Amniotic epithelial cell (primary cell): ENCODE measurements around the gene MGAT5.
A peak's percentile ranks its signal among the peaks of the same experiment; 100 is the strongest.

Source experiments
- DNase-seq: peaks from one replicate; pipeline ENCODE4 v3.0.0-alpha.2; 2010; ENCODE audit warnings: low read depth

The MGAT5 gene

DNA sequence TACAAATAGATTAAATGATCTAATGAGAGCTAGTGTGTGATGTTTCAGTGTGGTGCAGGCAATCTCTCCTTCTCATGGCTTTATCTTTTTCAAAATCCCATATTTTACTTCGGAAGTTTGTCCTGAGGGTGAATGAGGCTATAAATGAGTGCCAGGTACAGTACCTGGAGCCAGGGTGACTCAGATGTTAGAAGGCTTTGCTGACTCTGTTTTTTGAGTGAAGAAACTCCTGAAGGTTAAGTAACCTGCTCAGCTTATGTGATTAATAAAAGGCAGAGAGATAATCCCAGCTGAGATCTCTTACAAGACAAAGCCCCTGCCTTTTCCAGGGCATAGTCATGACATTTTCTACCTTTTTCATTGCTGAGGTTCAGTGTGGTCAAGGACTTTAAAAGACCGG is 52.6 kb downstream of the MGAT5 start:
- DNase-seq, result no peak

DNA sequence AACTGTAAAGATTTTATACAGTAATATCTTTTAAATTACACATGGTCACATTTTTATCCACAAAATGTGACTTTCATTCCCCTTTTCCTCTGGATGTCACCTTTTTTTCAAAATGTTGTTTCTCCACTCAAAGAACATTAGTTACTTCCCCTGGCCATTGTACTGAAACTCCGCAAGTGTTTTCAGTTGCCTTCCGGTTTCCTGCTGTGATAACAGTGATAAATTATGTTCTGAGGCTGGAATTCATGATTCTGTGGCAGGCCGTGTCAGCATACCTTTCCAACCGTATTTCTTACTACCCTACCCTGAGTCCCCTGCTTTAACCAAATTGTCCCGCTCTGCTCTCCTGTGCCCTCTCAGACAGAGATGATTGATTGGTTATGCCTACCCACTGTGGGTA is 53.5 kb downstream of the MGAT5 start:
- DNase-seq, result peak; percentile 45

DNA sequence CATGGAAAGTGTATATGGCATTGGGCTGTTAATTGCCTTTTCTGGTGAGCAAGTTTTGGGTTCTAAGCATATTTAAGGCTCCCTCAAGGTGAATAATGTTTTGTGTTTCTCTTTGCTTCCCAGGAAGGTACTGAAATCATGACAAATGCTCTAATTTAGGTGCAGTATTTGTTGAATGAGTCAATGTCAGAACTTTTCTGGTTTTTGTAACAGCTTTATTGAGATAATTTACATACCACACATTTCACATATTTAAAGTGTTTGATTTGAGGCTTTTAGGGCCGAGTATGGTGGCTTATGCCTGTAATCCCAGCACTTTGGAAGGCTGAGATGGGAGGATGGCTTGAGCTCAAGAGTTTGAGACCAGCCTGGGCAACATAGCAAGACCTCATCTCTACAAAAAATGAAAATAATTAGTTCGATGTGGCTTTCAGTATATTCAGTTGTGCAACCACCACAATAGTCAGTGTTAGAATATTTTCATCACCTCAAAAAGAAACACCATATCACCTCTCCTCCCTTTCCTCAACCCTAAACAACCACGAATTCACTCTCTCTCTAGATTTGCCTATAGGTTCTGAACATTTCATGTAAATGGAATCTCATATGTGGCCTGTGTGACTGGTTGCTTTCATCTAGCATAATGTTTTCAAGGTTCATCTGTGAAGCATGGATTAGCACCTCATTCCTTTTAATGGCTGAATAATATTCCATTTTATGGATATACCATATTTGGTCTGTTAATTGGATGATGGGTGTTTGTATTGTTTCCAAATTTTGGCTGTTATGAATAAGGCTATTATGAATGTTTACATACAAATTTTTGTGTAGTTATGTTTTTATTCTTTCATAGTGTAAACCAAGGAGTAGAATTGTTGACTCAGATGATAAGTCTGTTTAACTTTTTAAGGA is 54.9 kb downstream of the MGAT5 start:
- peak; percentile 13 for DNase-seq

DNA sequence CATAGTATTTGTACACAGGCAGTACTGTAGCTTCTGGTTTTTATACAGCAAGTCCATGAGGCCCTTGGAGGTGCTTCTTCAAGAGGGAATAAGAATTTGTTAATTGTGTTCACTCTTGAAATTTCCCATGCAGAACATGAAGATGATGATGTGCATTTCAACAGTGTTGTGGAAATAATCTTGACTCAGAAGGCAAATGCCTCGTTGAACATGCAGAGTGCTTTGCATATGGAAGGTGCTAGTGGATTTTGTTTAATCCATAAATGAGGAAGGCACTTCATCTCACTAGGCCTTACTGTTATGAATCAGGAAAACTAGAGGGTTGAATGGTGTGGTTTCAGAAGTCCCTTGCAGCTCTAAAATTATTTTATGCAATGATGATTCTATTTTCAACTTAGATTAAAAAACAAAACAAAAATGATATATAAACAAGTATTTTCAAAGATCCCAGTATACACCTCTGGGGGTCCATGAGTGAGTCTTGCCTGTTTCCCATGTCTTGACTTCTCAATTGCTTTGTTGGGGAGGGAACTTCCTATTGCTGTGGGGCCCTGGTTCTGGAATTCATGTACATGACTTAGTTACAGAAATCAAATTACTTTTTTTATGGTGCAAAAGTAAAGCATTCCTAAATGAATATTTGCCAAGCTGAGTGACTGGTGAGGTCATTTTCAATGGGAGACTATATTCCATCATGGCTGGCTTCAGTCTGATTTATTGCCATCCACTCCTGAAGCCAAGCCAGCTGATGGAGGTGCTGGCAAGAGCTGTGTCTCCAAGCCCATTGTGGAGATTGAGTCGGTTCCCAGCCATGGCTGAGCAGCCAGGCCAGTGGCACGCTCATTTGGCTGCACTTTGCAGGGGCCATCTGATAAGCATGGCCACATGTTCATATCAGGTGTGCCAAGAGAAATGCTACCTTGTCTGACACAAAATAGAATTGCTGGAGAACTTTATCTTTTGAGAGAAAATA is 56.5 kb downstream of the MGAT5 start:
- DNase-seq, result no peak

DNA sequence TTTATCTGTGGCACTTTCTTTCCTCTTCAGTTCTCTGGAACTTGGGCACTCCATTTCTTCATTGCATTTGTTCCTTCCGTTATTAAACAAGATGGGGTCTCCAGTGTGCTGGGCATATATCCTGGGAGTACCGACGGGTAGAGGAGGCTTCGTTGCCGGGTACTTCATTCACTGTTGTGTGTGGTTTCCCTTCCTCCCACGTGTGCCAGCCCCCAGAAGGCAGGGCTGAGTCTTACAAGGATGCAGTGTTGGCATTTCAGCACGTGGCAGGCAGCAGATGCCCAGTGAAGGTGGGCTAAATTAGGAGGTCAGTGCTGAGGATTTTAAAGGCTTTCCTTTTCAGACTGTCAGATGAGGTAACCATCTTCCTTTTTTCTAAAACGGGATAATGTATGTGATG is 58.6 kb downstream of the MGAT5 start:
- no peak for DNase-seq

DNA sequence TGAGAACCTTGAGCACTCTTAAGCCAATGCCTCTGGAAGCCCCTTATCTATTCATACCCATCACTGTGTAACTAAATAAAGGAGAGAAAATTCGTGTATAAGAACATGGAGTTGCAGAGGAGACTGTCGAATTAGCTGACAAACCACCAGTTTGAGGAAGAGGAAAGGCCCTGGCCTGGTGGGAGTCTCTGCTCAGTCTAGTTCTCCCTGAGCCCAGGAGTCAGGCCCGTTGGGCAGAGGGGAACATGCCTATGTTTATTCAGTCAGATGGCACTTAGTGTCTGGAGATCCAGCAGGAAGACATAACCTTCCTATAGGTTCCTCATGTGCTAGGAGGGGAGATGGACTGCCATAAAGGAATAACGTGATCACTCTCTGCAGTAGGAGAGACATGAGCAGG is 60.3 kb downstream of the MGAT5 start:
- no peak for DNase-seq

DNA sequence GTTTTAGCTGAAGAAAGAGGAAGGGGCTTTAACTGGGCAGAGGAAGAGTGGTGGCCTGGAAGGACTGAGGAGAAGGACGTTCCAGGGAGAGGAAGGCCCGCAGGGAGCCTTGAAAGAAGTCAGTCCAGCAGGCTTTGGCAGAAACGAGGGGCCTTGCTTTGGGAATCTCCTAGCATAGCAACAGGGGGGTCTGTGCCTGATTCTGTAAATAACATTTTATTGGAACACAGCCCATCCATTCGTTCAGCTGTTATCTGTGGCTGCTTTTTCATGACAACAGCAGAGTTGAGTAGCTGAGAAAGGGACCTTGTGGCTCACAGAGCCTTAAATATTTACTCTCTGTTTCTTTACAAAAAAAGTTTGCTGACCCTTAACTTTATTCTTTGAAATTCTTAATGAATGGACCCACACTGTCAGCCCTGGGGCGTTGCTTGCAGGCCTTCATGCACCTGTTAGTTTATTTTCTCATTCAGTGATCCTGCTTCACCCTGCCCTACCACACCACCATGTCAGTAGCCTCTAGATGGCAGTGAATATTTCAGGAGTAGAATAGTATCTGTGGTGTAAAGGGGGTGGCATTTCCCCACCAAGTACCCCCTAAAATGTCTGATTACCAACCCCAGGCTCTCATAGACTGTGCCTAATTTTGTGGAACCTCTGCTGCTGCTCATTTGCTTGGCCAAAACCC is 61.0 kb downstream of the MGAT5 start:
- no peak for DNase-seq

DNA sequence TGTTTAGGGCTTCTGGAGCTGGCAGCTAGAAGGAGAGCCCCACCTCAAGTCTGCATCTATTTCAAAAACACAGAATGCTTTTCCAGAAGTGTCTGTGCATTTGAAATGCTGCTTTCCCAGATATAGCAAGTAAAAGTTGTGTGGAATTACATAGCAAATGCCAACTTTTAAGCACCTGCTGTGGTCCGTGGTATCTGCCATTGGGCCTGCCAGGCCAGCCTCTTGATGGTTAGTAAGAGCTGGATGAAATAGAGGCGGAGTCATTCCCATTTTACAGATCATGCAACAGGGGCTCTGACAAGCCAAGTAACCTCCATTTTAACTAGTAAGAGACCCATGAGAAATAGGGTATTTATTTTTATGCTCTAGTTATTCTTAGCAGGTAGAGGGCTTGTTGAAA is 61.6 kb downstream of the MGAT5 start:
- no peak for DNase-seq

DNA sequence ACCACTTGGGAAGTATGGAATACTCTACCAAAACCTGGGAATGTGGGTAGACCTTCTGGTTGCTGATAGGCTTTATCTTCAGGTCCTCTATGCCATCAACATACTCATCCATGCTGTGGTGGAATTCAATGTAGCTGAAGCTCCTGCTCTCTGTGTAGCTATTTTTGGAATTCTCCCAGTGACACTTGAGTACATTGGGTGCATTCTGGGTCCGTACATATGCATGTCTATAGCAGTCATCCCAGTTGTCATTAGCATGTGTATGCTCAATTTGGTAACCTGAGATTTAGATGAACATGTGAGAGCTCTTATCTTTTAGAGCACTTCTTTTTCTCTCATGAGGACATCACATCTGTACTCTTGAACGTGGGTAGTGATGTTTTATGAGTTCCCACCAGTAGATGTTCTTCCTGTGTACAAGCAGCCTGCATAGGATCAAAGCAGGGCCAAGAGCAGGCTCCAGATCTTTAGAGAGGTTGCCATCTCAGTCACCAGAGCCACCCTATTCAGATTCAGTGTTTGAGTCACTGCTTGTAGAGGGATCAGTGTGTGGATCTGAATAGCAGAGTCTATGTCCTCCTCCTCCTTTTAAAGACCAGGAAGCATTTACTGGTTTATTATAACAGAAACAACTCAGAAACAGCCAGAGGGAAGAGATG is 65.9 kb downstream of the MGAT5 start:
- no peak for DNase-seq

DNA sequence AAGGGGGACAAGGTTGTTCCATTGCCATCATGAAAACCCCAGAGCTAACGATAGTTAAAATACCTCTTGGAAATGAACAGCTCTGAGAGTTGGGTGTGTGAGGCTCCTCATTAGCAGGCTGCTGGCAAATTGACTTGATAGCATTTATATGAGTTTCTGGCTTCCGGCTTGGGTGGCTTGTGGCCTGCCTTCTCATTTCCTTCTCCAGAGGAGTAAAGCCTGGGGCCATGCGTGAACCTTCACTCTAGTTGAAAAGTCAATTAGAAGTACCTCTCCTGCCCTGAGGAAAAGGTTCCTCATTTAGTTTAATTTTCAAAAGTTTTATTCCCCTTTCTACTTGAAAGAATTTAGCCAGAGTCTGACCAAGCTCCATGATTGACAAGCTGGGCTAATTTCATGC is 67.1 kb downstream of the MGAT5 start:
- no peak for DNase-seq

DNA sequence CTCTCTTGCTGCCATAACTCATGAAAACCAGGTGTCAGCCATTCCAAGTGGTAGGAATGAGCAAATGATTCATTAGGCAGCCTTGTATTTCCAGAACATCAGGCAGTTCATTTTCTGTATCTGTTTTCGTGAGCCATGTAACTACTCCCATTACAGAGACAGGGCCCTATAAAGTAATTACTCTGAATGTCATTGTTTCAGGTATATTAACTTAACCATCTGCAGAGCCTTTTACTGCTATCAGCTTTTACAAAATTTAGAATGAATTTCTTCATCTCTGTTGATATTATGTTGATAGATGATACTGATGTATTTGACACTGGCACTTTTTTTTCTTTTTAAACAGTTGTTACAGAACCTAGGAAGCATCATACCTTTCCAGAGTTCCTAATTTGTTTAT is 69.9 kb downstream of the MGAT5 start:
- no peak for DNase-seq

DNA sequence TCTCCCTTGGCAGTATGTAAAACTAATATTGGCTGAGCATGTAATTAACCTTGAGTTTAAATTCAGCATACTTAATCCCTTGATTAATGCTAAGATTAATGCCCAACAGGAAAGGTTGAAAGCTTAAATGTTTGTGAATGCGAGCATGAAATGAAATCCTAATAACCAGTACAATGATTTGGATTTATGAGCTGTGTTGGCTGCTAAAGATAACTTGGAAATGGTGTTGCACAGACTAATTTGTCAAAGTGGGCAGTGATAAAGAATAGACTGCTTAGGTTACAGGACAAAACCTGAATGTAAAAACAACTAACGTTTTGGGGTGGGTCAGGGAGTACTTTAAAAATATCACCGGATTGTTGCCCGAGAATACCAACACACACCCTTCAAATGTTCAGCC is 70.6 kb downstream of the MGAT5 start:
- no peak for DNase-seq

DNA sequence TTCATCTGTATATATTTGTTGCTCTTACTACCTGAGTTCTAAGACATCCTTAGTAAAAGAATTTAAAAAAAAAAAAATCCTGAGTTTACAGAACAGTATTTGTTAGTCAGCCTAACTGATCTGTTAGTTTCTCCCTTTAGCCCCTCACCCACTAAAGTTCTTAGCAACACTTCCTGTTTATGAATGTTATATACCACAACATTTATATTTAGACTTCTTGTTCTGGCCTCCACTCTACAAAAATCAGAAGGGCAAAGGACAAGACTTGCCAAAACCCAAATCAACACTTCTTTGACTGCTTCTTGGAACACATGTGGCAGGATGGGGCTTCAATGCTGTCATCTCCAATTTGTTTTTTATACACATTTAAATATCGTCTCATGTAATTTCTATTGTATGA is 71.1 kb downstream of the MGAT5 start:
- DNase-seq, result no peak

DNA sequence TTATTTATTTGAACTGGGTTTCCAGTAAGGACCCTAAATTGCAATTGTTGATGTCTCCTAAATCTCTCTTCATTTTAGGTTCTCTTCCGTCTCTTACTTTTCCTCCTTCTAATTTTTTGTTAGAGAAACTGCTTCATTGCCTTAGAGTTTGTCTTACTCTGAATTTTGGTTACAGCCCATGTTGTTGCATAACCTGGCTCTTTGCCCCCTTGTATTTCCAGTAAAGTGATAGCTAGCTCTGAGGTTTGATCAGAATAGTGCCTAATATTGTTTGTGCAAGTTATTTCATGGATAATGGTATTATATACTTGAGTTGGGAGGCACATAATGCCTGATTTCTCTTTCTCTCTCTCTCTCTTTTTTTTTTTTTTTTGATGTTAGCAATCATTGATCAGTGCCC is 71.8 kb downstream of the MGAT5 start:
- no peak for DNase-seq

DNA sequence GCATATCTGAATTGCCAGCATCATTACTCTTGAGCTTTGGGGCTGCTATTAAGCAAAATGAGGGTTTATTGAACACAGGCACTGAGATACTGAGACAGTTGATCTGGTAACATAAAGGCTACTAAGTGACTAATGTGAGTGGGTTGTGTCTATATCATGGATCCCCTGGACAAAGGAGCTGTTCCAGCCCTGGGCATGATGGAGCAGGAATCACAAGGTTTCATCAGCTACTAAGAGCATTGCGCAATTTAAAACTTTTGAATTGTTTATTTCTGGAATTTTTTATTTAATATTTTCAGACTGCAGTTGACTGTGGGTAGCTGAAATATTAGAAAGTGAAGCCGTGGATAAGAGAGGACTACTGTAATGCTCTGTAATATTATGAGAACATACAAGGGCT is 73.5 kb downstream of the MGAT5 start:
- DNase-seq, result peak; percentile 64

DNA sequence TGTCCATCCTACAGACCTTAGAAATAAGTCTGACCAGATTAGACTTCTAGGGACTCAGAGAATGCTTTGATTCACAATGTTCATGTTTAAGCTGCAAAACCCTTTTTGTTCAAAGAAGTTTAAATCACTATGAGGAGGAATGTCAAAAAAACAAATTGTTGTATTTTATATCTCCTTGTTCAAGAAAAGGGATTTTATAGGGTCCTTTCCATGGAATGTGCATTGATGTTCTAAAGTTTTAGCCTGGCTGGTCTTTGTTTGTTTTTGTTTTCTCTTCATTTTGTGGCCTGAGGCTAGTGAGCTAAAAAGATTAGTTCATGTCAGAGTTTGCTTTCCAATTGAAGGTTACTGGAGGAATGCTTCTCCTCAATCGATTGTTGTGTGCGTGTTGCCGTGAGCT is 77.2 kb downstream of the MGAT5 start:
- no peak for DNase-seq

DNA sequence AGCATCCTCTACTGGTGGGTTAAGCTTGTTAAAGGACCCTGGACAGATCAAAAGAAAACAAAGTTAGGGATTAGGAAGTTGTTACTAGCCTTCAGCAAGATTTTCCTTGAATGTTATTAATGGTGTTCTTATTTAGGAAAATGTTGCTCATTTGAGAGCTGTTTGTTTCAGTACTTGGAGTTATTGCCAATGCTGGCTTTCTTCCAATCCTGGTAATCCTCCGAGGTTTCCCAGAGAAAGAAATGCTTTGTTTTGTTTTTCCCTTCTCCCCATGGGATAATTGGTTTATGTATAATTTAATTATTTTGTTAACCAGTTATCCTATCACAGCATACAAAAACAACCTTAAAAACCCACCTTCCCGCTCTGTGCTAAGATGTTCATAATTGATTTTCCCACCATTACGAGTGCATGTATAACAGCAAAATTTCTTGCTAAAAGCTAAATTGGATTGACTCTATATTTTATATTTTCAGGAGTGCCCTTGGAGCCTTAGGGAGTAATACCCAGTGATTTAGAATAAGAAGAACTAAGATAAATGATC is 79.8 kb downstream of the MGAT5 start:
- peak; percentile 30 for DNase-seq

DNA sequence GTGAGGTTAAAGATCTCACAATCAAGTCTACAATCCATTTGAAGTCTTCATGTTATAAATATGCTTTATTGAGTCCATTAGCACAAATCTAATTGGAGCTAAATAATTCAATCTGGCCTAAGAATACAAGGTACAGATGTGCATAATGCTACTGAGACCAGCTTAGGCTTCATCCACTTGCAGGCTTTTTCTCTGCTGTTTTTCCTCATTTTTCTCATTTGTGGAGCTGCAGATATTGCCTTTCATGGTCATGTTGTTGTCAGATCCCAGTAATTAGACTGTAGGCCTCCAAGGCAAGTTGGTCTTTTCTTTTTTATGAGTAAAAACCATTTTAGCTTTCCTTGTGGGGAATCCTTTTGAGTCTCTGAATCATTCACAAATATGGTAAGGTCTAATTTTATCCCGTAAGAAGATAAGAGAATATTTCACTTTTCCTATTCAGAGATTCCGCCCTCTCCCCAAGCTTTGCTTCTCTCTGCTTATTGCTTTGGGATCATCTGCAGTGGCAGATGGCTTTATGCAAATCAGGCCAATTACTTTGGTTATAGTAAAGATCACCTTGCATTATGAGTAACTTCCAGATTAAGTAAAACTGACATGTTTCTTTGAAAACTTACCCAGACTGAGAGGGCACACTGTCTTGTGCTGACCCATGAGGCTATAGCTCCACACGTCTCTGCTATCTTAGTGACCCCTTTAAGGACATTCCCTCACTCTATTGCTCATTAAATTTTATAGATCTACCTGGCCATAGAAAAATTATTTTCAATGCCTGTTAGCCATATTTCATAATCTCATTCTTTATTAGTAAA is 80.9 kb downstream of the MGAT5 start:
- DNase-seq, result no peak

DNA sequence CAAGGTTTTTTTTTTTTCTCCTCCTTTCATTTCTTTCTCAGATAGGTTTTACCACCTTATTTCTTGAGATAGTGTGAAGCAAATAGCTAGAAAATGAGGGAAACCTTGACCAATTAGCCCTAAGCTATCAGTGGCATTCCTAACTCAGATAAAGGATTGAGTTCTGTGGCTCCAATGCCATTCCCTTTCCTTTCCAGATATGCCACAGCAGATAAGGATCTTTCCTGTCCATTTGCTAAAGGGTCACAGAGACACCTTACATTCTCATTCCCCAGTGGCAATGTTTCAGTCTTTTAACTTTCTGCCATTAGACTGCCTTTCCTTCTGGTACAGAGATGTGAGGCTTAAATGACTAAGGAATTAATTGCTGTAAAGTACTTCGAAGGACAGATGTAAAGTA is 81.7 kb downstream of the MGAT5 start:
- DNase-seq, result no peak

DNA sequence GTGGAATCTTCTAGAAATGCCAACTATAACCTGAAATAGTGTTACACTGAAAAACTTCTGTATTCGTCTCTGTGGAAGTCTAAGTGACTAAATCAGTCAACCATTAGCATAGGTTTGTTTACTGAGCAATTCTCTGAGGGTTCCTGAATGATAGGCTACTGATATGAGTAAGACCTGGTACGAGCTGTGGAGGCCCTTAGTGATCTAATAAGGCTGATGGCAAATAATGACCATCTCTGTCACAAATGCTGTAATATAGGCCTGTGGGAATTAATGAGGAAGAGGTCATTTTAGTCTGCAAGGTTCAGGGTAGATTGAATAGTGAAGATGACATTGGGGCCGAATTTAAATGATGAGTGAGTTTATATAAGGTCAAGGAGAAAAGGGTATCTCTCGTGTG is 82.5 kb downstream of the MGAT5 start:
- no peak for DNase-seq

DNA sequence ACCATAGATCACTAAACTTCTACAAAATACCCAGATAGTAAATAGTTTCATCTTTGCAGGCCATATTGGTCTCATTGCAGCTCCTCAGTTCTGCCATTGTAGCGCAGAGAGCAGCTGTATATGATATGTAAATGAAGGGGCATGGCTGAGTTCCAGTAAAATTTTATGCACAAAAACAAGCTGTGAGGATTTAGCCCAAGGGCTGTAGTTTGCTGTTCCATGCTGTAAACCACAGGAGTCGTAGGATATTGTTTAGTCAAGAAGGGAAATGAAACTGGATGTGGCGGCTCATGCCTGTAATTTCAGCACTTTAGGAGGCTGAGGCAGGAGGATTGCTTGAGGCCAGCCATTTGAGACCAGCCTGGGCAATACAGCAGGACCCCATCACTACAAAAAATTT is 83.0 kb downstream of the MGAT5 start:
- no peak for DNase-seq
